Endometrial microvascular endothelial cells (primary cell): ENCODE measurements around the gene NUFIP2. TPM values are rescaled to one million over a fixed set of nuclear protein-coding genes. Genes with fewer than 3 reads are reported as not detected.

Source experiments
- in situ Hi-C: cut with HindIII; loops from 2 replicates; pipeline ENCODE4 v1.10.0; 2017; ENCODE audit warnings: low sequenced_read_pairs, low pct_unique_long_range_greater_than_20kb; ENCODE audit errors: inconsistent ontology term
- total RNA-seq: library from RNA; depleted of rRNA; stranded (reverse); fragments of >200 nt; gene quantifications from one replicate; pipeline ENCODE4 v1.2.3, GENCODE V29; 2015; ENCODE audit errors: inconsistent ontology term

Gene NUFIP2
- total RNA-seq, 1 donor from 2014 or later = 20.8 TPM

DNA sequence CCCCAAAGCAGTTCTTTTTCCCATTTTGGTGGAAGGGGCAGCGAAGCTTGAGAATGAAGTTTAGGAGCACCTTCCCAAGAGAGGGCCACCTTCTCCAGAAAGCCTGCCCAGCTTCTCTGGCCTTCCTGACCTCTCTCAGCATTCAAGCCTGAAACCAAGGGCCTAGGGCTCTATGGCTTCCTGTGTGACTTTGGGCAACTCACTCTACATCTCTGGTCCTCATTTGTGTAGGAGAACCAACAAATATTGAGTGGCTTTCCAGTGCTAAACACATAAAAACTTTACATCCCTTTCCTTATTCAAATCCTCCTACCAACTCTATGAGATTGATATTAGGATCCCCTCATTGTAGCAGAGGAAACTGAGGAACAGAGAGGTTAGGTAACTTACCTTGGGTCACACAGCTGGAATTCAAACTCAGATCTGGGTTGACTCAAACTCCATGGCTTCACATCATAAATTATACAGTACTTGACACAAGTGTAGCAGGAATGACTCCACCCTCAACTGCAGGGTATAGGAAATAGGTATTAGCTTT is 81.8 kb downstream of the NUFIP2 start:
- in situ Hi-C loops = no loop called here

DNA sequence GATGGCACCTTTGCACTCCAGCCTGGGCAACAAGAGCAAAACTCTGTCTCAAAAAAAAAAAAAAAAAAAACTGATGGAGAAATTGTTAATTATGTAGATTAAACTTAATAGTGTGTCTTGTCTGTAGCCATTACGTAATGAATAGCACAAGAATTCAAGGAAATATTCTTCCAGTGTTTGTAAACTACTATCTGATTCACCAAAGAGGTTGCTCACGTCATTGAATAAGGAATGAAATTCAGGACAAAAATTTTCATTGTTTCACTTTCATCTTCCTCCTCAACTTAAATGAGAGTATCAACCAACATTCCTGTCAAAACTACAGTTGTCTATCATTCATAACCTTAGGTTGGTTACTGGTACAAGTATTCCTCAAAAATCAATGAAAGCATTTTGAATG is 83.1 kb downstream of the NUFIP2 start:
- in situ Hi-C loops = no loop called here

GRCh38 chr17:29209073-29209472 is 84.9 kb downstream of the NUFIP2 start:
- in situ Hi-C loops = no loop called here

- in situ Hi-C loops = no loop called here
Measured at GRCh38 chr17:29207975-29208374, 86.0 kb downstream of the NUFIP2 start.

Other genes starting within 250 kb of the NUFIP2 start
- gene MYO18A, start 113.8 kb downstream of the NUFIP2 start, total RNA-seq = 8.3 TPM
- gene CRYBA1, start 47.3 kb downstream of the NUFIP2 start, total RNA-seq = not detected
- 33.7 TPM for gene TAOK1, start 96.2 kb upstream of the NUFIP2 start, total RNA-seq